Activated CD8-positive, alpha-beta memory T cell treated with anti-CD3 and anti-CD28 coated beads, Interleukin-2, amount 50 U/mL, for 24 hours (primary cell): ENCODE data around the gene SLC25A51.

Experiments
- DNase-seq: peaks from one replicate; pipeline ENCODE4 v3.0.0-alpha.2; 2020; ENCODE audit errors: extremely low read depth

SLC25A51 gene

GRCh38 chr9:37936965-37937364, 33.0 kb upstream of the SLC25A51 start:
- no peak for DNase-seq

- DNase-seq = no peak
Measured at GRCh38 chr9:37936376-37936775, 32.4 kb upstream of the SLC25A51 start.

- no peak for DNase-seq
Measured at GRCh38 chr9:37935096-37935495, 31.2 kb upstream of the SLC25A51 start.

GRCh38 chr9:37931592-37931991, 27.7 kb upstream of the SLC25A51 start:
- DNase-seq = no peak

- no peak for DNase-seq
Measured at GRCh38 chr9:37929441-37929895, 25.5 kb upstream of the SLC25A51 start.

GRCh38 chr9:37928552-37929430, 24.9 kb upstream of the SLC25A51 start:
- DNase-seq = no peak

GRCh38 chr9:37927601-37928551, 23.9 kb upstream of the SLC25A51 start:
- no peak for DNase-seq

GRCh38 chr9:37927132-37927531, 23.2 kb upstream of the SLC25A51 start:
- no peak for DNase-seq

GRCh38 chr9:37926737-37927118, 22.8 kb upstream of the SLC25A51 start:
- no peak for DNase-seq

- no peak for DNase-seq
Measured at GRCh38 chr9:37925786-37926736, 22.1 kb upstream of the SLC25A51 start.

GRCh38 chr9:37925006-37925405, 21.1 kb upstream of the SLC25A51 start:
- no peak for DNase-seq

- no peak for DNase-seq
Measured at GRCh38 chr9:37924538-37924937, 20.6 kb upstream of the SLC25A51 start.

GRCh38 chr9:37923796-37924427, 20.0 kb upstream of the SLC25A51 start:
- no peak for DNase-seq

GRCh38 chr9:37923118-37923795, 19.3 kb upstream of the SLC25A51 start:
- no peak for DNase-seq

- DNase-seq = no peak
Measured at GRCh38 chr9:37922363-37923117, 18.6 kb upstream of the SLC25A51 start.

- DNase-seq = no peak
Measured at GRCh38 chr9:37921546-37922300, 17.8 kb upstream of the SLC25A51 start.

- DNase-seq = no peak
Measured at GRCh38 chr9:37921168-37921510, 17.2 kb upstream of the SLC25A51 start.

GRCh38 chr9:37920471-37921167, 16.7 kb upstream of the SLC25A51 start:
- DNase-seq = no peak
